ENCODE measurements around the gene IQCC.

IQCC gene

DNA sequence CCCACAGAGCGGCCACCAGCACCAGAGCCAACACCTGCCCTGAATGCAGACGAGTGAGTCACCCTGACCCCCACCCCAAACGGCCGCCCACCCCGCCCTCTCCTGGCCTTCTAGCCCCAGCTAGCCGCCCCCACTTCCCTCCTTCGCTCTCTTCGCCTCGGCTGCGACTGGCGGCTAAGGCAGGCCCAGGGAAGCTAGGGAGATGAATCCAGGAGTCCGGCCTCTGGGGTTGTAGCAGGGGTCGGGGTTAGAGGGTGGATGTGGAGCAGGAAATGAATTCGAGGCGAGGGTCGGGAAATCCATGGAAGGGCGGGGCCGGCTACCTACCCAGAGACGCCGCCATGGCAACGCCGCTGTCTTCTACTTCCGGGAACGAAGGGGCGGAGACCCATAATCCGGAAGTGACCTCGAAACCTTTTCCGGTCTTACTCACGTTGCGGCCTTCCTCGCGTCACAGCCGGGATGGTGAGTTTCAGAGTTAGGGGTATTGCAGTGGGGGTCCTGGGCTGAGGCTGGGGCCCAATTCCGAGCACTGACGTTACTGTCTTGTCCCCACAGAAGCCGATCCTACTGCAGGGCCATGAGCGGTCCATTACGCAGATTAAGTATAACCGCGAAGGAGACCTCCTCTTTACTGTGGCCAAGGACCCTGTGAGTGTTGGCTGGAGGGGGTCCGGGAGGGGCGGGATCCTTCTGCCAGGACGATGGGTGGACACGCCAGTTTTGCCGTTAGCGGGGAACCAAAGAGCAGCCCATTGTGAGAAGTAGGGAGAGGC is 16.7 kb downstream of the IQCC start, which contains the start of the genes EIF3I and TMEM234:
EIF3I (plus strand) TSS at position 428 of the 776 bp plus-strand sequence; CDS start at position 463, 35 bp downstream.
TMEM234 (minus strand) TSS at position 374 of the 776 bp plus-strand sequence; CDS start at position 343, 31 bp downstream.
- TF ChIP-seq TAF1 (IDR thresholded peaks at IDR 0.05; ENCODE audit: low read depth) (peak; percentile 66), TEAD4 (IDR thresholded peaks at IDR 0.05) (peak; percentile 4; the same call in 1 of the 2 replicates), ZBTB7A (IDR thresholded peaks at IDR 0.05; ENCODE audit: low read depth) (peak; percentile 75), FOXM1 (IDR thresholded peaks at IDR 0.05; ENCODE audit: borderline replicate concordance, low read depth) (no peak), NFIC (IDR thresholded peaks at IDR 0.05) (no peak), CEBPB (IDR thresholded peaks at IDR 0.05) (no peak), RAD21 (IDR thresholded peaks at IDR 0.05; ENCODE audit: low read depth) (no peak), YY1 (IDR thresholded peaks at IDR 0.05; ENCODE audit: low read depth) (peak; percentile 75), CREB1 (IDR thresholded peaks at IDR 0.05; ENCODE audit: low read depth) (peak; percentile 70; the same call in 1 of the 2 replicates), EGR1 (IDR thresholded peaks at IDR 0.05) (0 out of 2 replicates have a peak, but pooled peaks have one; percentile 10), REST (IDR thresholded peaks at IDR 0.05; ENCODE audit: low read depth) (no peak), TCF12 (IDR thresholded peaks at IDR 0.05; ENCODE audit: low read depth) (peak; percentile 44; the same call in 1 of the 2 replicates), EP300 (IDR thresholded peaks at IDR 0.05; ENCODE audit: borderline replicate concordance) (peak; percentile 37; the same call in 1 of the 2 replicates)
- TF ChIP-seq, protein P1, sequence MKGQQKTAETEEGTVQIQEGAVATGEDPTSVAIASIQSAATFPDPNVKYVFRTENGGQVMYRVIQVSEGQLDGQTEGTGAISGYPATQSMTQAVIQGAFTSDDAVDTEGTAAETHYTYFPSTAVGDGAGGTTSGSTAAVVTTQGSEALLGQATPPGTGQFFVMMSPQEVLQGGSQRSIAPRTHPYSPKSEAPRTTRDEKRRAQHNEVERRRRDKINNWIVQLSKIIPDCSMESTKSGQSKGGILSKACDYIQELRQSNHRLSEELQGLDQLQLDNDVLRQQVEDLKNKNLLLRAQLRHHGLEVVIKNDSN (IDR thresholded peaks at IDR 0.05): no peak
- TF ChIP-seq, protein P2, sequence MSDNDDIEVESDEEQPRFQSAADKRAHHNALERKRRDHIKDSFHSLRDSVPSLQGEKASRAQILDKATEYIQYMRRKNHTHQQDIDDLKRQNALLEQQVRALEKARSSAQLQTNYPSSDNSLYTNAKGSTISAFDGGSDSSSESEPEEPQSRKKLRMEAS (IDR thresholded peaks at IDR 0.05): peak; percentile 80

DNA sequence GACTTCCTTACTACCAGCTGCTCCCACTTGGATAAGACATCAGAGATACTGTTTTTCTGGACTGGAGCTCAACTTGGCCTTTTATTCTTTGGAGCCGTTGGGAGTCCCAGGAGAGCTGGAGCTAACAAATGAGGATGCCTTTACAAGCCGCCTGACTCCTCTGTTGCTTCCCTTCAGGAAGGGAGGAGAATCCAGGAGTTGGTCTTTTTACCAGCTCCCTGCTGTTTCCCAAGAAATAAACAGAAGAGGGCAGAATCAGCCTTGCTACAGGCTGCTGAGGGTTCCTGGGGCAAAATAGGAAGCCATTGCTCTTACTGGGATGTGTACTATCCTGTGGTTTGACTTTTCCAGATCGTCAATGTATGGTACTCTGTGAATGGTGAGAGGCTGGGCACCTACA is 18.2 kb downstream of the IQCC start:
- TF ChIP-seq TAF1 (IDR thresholded peaks at IDR 0.05; ENCODE audit: low read depth) (no peak), RAD21 (IDR thresholded peaks at IDR 0.05; ENCODE audit: low read depth) (peak; percentile 0; the same call in 1 of the 2 replicates)
- TF ChIP-seq, protein P1 (IDR thresholded peaks at IDR 0.05): no peak
- TF ChIP-seq, protein P2 (IDR thresholded peaks at IDR 0.05): no peak

DNA sequence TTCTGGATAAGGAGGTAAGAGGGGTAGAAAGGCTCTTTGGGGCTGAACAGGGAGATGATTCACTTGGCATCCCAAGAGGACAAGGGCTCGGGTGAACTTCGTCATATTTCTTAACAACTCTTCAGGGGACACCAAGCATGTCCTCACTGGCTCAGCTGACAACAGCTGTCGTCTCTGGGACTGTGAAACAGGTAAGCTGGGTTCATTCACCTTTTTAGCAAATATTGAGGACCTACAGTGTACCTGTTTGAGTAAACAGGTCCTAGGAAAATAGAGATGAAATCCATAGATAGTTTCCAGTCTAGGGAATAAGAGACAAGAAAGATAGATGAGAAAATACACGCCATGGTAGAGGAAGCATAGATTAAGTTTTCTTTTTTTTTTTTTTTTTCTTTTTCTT is 18.8 kb downstream of the IQCC start:
- TF ChIP-seq TCF12 (IDR thresholded peaks at IDR 0.05; ENCODE audit: low read depth): no peak
- no peak for TF ChIP-seq FOXM1 (IDR thresholded peaks at IDR 0.05; ENCODE audit: borderline replicate concordance, low read depth)
- TF ChIP-seq, protein P2 (IDR thresholded peaks at IDR 0.05): no peak
- TF ChIP-seq NFIC (IDR thresholded peaks at IDR 0.05): no peak
- TF ChIP-seq ZBTB7A (IDR thresholded peaks at IDR 0.05; ENCODE audit: low read depth): no peak

GRCh38 chr1:32228771-32229170 is 23.3 kb downstream of the IQCC start:
- TF ChIP-seq FOXM1 (IDR thresholded peaks at IDR 0.05; ENCODE audit: borderline replicate concordance, low read depth): no peak
- TF ChIP-seq CEBPB (IDR thresholded peaks at IDR 0.05): no peak
- no peak for TF ChIP-seq RAD21 (IDR thresholded peaks at IDR 0.05; ENCODE audit: low read depth)
- TF ChIP-seq TAF1 (IDR thresholded peaks at IDR 0.05; ENCODE audit: low read depth): no peak
- TF ChIP-seq EP300 (IDR thresholded peaks at IDR 0.05; ENCODE audit: borderline replicate concordance): no peak
- no peak for TF ChIP-seq TCF12 (IDR thresholded peaks at IDR 0.05; ENCODE audit: low read depth)
- TF ChIP-seq, protein P1 (IDR thresholded peaks at IDR 0.05): no peak
- TF ChIP-seq NFIC (IDR thresholded peaks at IDR 0.05): no peak
- no peak for TF ChIP-seq REST (IDR thresholded peaks at IDR 0.05; ENCODE audit: low read depth)
- no peak for TF ChIP-seq YY1 (IDR thresholded peaks at IDR 0.05; ENCODE audit: low read depth)
- TF ChIP-seq EGR1 (IDR thresholded peaks at IDR 0.05): no peak
- TF ChIP-seq, protein P2 (IDR thresholded peaks at IDR 0.05): no peak
- no peak for TF ChIP-seq CREB1 (IDR thresholded peaks at IDR 0.05; ENCODE audit: low read depth)
- no peak for TF ChIP-seq ZBTB7A (IDR thresholded peaks at IDR 0.05; ENCODE audit: low read depth)
- TF ChIP-seq TEAD4 (IDR thresholded peaks at IDR 0.05): no peak

Data from Ishikawa (cell line).